Calu3 (cell line): ENCODE data around the gene TTBK1. TPM values are rescaled to one million over a fixed set of nuclear protein-coding genes. Genes with fewer than 3 reads are reported as not detected.

Experiments used
- Bru-seq: library from RNA; stranded (reverse); fragments of 400-500 nt; gene quantifications from one replicate; lab custom pipeline; 2021; lab: Mats Ljungman, UMichigan
- BruChase-seq, 2 experiments: library from RNA; stranded (reverse); fragments of 400-500 nt; gene quantifications; one replicate each; lab custom pipeline; 2021; lab: Mats Ljungman, UMichigan
- BruUV-seq: library from RNA; stranded (reverse); fragments of 400-500 nt; replicated peaks from 2 replicates; lab custom pipeline; 2021; lab: Mats Ljungman, UMichigan
- CTCF ChIA-PET: fragments of 300-600 bp; sonication (Branson Sonifier 250); formaldehyde crosslinking; loops from one replicate; lab custom pipeline; 2022; ENCODE audit warnings: antibody characterized with exemption; lab: Charles Lee
- DNase-seq: peaks from one replicate; pipeline ENCODE4 v3.0.0; 2022
- H3K27ac Mint-ChIP-seq: one replicate; pipeline ENCODE4 v1.8.0; 2022; ENCODE audit warnings: mixed read lengths; ENCODE audit not compliant: unreplicated experiment
- H3K27me3 Mint-ChIP-seq: one replicate; pipeline ENCODE4 v1.8.0; 2022; ENCODE audit warnings: mixed read lengths; ENCODE audit not compliant: unreplicated experiment
- H3K36me3 Mint-ChIP-seq: one replicate; pipeline ENCODE4 v1.8.0; 2022; ENCODE audit warnings: mild to moderate bottlenecking, moderate library complexity, mixed read lengths; ENCODE audit not compliant: insufficient read depth, unreplicated experiment
- H3K4me1 Mint-ChIP-seq: one replicate; pipeline ENCODE4 v1.8.0; 2022; ENCODE audit warnings: mild to moderate bottlenecking, low read depth, mixed read lengths; ENCODE audit not compliant: unreplicated experiment
- H3K4me3 Mint-ChIP-seq: one replicate; pipeline ENCODE4 v1.8.0; 2022; ENCODE audit warnings: mild to moderate bottlenecking, low read depth, moderate library complexity, mixed read lengths; ENCODE audit not compliant: unreplicated experiment
- H3K9me3 Mint-ChIP-seq: one replicate; pipeline ENCODE4 v1.8.0; 2022; ENCODE audit warnings: low read depth, mixed read lengths; ENCODE audit not compliant: unreplicated experiment
- intact Hi-C: fragments of 100-400 bp; cut with micrococcal nuclease; formaldehyde crosslinking; loops from one replicate; pipeline ENCODE4 v1.10.0; 2022; ENCODE audit not compliant: unreplicated experiment
- long read RNA-seq: library from polyadenylated mRNA; stranded (forward); transcript quantifications from one replicate; pipeline ENCODE4 v2.0.0, GENCODE V29; 2022
- total RNA-seq: library from RNA; stranded (reverse); gene quantifications from 2 replicates; pipeline ENCODE4 v1.2.3, GENCODE V29; 2022
- TF ChIP-seq, protein P1 (sequence below): fragments of 200-600 bp; IDR thresholded peaks from one replicate; pipeline ENCODE4 v1.8.0; 2022; ENCODE audit warnings: antibody characterized with exemption; ENCODE audit not compliant: unreplicated experiment

The TTBK1 gene
- total RNA-seq: 0.17 and 0.29 TPM in 2 replicates
- Bru-seq, nascent RNA: percentile 11 among the genes with signal in this experiment
- BruChase-seq, experiment 1, labeled RNA remaining after a 6-hour chase: percentile 12 among the genes with signal in this experiment
- percentile 11 among the genes with signal in this experiment for BruChase-seq, experiment 2, labeled RNA remaining after a 2-hour chase
- long read RNA-seq: 0 reads

- peaks cover 17% of the 10 kb centered on the region for H3K36me3 Mint-ChIP-seq
- TF ChIP-seq, protein P1, sequence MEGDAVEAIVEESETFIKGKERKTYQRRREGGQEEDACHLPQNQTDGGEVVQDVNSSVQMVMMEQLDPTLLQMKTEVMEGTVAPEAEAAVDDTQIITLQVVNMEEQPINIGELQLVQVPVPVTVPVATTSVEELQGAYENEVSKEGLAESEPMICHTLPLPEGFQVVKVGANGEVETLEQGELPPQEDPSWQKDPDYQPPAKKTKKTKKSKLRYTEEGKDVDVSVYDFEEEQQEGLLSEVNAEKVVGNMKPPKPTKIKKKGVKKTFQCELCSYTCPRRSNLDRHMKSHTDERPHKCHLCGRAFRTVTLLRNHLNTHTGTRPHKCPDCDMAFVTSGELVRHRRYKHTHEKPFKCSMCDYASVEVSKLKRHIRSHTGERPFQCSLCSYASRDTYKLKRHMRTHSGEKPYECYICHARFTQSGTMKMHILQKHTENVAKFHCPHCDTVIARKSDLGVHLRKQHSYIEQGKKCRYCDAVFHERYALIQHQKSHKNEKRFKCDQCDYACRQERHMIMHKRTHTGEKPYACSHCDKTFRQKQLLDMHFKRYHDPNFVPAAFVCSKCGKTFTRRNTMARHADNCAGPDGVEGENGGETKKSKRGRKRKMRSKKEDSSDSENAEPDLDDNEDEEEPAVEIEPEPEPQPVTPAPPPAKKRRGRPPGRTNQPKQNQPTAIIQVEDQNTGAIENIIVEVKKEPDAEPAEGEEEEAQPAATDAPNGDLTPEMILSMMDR: no peak
- no peaks in the 10 kb centered on the region for H3K9me3 Mint-ChIP-seq
- no peaks in the 10 kb centered on the region for H3K4me1 Mint-ChIP-seq
- peaks cover 8% of the 10 kb centered on the region for H3K27me3 Mint-ChIP-seq
- no TSS peak for BruUV-seq
- no peak within 1 kb of the TSS for H3K27ac Mint-ChIP-seq
- intact Hi-C loops: no loop called here
- CTCF ChIA-PET: no interaction called here
- no peak for DNase-seq
- no peak within 1 kb of the TSS for H3K4me3 Mint-ChIP-seq
These were observed at the start of gene TTBK1 for GRCh38 chr6:43242908-43243663. Gene TTBK1 (plus strand): TSS chr6:43243481. CDS start chr6:43246661, 3,180 bp downstream.

DNA sequence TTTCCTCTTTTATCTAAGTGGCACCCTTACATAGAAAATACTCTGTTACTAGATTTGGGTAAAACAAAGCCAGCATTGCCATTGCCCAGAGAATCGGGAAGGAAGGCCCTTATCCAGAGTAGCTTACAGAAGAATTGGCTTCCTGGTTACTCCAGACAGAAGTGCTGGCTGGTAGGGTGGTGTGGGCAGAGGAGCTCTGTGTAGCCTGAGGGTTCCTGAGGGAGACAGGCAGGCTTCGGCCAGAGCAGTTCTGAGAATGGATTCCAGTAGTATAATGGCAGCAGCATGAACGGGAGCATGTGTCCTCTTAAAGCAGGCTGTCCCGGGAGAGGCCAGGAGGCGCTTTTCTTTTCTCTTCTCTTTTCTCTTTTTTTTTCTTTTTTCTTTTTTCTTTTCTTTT is 49.4 kb upstream of the TTBK1 start:
- no peak for DNase-seq
- Mint-ChIP-seq H3K4me1 (no peaks in the 10 kb centered on the region), H3K27me3 (no peaks in the 10 kb centered on the region), H3K36me3 (peaks cover 8% of the 10 kb centered on the region), H3K9me3 (no peaks in the 10 kb centered on the region), H3K27ac (no peak overlapping the region), H3K4me3 (no peak overlapping the region)
- CTCF ChIA-PET: interaction anchor here (0.6 kb wide), 1 partner anchor 13 kb away, joined by 4 read pairs; no protein-coding TSS in a partner anchor
- TF ChIP-seq, protein P1: no peak
- intact Hi-C loops: no loop called here
- BruUV-seq: no TSS peak

GRCh38 chr6:43196337-43196736 is 46.9 kb upstream of the TTBK1 start:
- no peak overlapping the region for H3K27ac Mint-ChIP-seq
- H3K27me3 Mint-ChIP-seq: no peaks in the 10 kb centered on the region
- intact Hi-C loops: no loop called here
- TF ChIP-seq, protein P1: no peak
- DNase-seq: no peak
- H3K4me3 Mint-ChIP-seq: no peak overlapping the region
- BruUV-seq: no TSS peak
- H3K36me3 Mint-ChIP-seq: peaks cover 8% of the 10 kb centered on the region
- H3K4me1 Mint-ChIP-seq: no peaks in the 10 kb centered on the region
- CTCF ChIA-PET: no interaction called here
- H3K9me3 Mint-ChIP-seq: no peaks in the 10 kb centered on the region

- H3K4me3 Mint-ChIP-seq: no peak overlapping the region
- H3K27me3 Mint-ChIP-seq: no peaks in the 10 kb centered on the region
- CTCF ChIA-PET: no interaction called here
- no peaks in the 10 kb centered on the region for H3K36me3 Mint-ChIP-seq
- no peak overlapping the region for H3K27ac Mint-ChIP-seq
- BruUV-seq: no TSS peak
- no peaks in the 10 kb centered on the region for H3K4me1 Mint-ChIP-seq
- TF ChIP-seq, protein P1: no peak
- H3K9me3 Mint-ChIP-seq: no peaks in the 10 kb centered on the region
- intact Hi-C loops: no loop called here
- DNase-seq: no peak
These were observed 43.4 kb upstream of the TTBK1 start for GRCh38 chr6:43199912-43200311.
